NCI-H2227 (cell line): Measurements from ENCODE around the gene BAZ2B.
A peak's percentile ranks its signal among the peaks of the same experiment; 100 is the strongest.
"Not testable (repeated sequence)": the region's sequence is repeated elsewhere in the genome, so short reads cannot be mapped to it uniquely, and the experiment has no call there.

Experiments
- DNase-seq: peaks from one replicate; lab custom pipeline; 2025; ENCODE audit not compliant: unreplicated experiment; lab: John Stamatoyannopoulos, UW

The BAZ2B gene, protein sequence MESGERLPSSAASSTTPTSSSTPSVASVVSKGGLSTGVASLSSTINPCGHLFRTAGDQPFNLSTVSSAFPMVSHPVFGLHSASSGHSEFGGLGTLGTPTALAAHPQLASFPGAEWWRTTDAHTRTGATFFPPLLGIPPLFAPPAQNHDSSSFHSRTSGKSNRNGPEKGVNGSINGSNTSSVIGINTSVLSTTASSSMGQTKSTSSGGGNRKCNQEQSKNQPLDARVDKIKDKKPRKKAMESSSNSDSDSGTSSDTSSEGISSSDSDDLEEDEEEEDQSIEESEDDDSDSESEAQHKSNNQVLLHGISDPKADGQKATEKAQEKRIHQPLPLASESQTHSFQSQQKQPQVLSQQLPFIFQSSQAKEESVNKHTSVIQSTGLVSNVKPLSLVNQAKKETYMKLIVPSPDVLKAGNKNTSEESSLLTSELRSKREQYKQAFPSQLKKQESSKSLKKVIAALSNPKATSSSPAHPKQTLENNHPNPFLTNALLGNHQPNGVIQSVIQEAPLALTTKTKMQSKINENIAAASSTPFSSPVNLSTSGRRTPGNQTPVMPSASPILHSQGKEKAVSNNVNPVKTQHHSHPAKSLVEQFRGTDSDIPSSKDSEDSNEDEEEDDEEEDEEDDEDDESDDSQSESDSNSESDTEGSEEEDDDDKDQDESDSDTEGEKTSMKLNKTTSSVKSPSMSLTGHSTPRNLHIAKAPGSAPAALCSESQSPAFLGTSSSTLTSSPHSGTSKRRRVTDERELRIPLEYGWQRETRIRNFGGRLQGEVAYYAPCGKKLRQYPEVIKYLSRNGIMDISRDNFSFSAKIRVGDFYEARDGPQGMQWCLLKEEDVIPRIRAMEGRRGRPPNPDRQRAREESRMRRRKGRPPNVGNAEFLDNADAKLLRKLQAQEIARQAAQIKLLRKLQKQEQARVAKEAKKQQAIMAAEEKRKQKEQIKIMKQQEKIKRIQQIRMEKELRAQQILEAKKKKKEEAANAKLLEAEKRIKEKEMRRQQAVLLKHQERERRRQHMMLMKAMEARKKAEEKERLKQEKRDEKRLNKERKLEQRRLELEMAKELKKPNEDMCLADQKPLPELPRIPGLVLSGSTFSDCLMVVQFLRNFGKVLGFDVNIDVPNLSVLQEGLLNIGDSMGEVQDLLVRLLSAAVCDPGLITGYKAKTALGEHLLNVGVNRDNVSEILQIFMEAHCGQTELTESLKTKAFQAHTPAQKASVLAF (N-terminal part only)

GRCh38 chr2:159616286-159616701 lies at the start of gene BAZ2B:
Gene BAZ2B (minus strand): TSS chr2:159616548. CDS start chr2:159478719, 137,829 bp downstream.
- peak; percentile 81 for DNase-seq

GRCh38 chr2:159661286-159661685 lies 44.9 kb upstream of the BAZ2B start:
- DNase-seq, result no peak

- DNase-seq, result no peak
Observed at GRCh38 chr2:159658881-159659873, 42.8 kb upstream of the BAZ2B start.

GRCh38 chr2:159653962-159654361 lies 37.6 kb upstream of the BAZ2B start:
- DNase-seq, result no peak

DNA sequence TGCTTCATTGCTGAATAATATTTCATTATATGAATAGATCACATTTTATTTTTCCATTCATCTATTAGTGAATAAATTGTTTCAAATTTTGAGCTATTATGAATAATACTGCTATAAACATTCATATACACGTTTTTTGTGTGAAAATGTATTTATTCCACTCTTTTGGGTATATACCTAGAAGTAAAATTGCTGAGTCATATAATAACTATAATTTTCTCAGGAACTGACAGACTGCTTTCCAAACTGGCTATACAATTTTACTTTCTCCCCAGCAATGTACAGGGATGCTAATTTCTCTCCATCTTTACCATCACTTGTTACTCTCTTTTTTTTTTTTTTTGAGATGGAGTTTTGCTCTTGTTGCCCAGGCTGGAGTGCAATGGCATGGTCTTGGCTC lies 35.5 kb upstream of the BAZ2B start:
- DNase-seq, result no peak

GRCh38 chr2:159650574-159650973 lies 34.2 kb upstream of the BAZ2B start:
- peak; percentile 64 for DNase-seq

GRCh38 chr2:159648643-159649042 lies 32.3 kb upstream of the BAZ2B start:
- no peak for DNase-seq

- no peak for DNase-seq
Observed at GRCh38 chr2:159647667-159648066, 31.3 kb upstream of the BAZ2B start.

DNA sequence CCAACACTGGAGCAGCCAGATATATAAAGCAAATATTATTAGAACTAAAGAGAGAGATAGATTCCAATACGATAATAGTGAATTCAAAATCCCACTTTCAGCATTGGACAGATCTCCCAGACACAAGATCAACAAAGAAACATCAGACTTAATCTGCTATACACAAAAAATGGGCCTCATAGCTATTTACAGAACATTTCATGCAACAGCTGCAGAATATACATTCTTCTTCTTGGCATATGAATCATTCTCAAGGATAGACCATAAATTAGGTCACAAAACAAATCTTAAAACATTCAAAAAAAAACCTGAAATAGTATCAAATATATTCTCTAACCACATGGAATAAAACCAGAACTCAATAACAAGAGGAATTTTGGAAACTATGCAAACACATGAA lies 23.8 kb upstream of the BAZ2B start:
- DNase-seq, result no peak

DNA sequence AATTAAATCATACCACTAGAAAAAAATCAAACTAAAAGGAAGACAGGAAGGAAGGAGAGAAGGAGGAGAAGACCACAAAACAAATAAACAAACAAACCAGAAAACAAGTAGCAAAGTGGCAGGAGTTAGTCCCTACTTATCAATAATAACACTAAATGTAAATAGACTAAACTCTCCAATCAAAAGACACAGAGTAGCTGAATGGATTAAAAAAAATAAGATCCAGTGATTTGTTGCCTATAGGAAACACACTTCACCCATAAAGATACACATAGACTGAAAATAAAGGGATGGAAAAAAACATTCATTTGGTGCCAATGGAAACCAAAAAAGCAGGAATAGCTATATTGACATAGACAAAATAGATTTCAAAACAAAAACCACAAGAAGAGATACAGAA lies 23.4 kb upstream of the BAZ2B start:
- DNase-seq, result no peak

GRCh38 chr2:159639071-159639470 lies 22.7 kb upstream of the BAZ2B start:
- DNase-seq, result no peak

GRCh38 chr2:159637988-159638501 lies 21.7 kb upstream of the BAZ2B start:
- no peak for DNase-seq

DNA sequence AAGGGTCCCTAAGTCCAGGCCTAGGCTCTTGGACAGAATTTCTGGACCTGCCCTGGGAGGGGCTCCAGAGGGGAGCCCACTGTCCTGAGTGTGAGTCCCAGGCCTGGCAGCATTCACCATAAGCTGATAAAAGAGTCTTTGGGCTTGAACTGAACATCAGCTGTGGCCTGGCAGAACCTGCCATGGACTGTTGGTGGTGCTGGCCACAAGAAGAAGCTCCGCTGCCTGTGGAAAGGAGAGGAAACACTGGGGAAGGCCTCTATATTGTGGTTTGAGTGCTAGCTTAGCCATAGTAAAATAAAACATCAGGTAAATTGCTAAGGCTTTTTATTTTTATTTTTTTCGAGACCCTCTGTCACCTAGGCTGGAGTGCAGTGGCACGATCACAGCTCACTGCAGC lies 20.9 kb upstream of the BAZ2B start:
- no peak for DNase-seq

- DNase-seq, result no peak
Observed at GRCh38 chr2:159635006-159635789, 18.9 kb upstream of the BAZ2B start.

DNA sequence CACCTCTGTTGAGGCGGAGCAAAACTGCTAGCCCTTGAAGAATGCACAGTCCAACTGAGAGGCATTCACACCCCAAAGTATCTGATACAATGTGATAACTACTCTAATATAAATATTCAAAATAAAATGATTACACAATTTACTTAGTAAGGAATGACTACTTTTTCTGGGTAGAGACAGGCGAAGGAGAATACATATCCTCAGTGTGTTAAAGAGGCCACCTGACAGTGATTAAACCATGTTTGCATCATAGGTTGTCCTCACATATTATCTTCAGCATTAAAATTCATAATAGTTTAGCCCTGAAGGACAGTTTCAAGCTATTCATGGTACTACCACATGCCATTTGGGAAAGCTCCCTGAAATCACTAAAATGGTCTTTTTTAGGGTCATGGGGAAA lies 16.9 kb upstream of the BAZ2B start:
- no peak for DNase-seq

GRCh38 chr2:159625628-159626027 lies 9.3 kb upstream of the BAZ2B start:
- not testable (repeated sequence) for DNase-seq

GRCh38 chr2:159623436-159623835 lies 7.1 kb upstream of the BAZ2B start:
- no peak for DNase-seq

GRCh38 chr2:159622966-159623365 lies 6.6 kb upstream of the BAZ2B start:
- no peak for DNase-seq

GRCh38 chr2:159620796-159621195 lies 4.4 kb upstream of the BAZ2B start:
- no peak for DNase-seq
